ENCODE measurements around the gene PDLIM1.

PDLIM1 gene

DNA sequence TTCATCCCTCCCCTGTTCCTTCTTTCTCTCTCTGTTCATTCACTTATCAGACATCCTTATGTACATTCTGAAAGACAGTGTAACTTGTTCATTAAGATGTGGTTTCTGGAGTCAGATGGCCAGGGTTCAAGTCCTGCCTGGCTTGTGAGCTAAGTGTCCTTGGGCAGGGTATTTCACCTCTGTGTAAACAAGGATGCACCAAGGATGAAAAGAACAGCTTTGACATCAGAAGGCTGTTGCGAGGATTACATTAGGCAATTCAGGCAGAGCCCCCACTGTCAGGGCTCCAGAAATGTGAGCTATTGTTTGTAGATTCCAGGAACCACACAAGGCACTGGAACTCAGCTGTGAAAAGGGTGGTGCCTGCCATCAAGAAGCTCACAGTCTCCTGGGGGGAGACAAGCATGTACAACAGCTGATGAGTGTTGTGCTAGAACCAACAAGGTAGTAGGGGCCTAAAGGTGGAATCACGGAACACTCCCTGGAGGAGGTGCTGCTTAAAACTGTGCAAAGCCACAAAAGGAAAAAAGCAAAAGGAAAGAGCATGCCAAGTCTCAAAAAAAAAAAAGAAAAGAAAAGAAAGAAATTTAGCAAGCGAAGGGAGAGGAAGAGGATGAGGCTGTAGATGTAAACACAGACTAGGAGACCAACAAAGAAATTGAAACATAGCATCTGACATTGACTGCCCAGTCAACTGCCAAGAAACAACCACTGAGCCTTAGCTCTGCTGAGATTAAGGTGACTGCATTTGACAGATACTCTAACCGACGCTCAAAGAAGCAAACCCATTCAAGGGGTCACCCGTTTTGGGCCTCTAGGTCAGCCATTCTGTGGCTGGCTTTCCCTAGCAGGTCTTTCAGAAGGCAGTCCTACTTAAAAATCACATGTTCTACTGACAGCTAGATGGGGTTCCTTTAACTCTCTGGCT, 12.5 kb downstream of the PDLIM1 start:
- no peaks in the 10 kb centered on the region for H3K9me3 ChIP-seq (replicated peaks; ENCODE audit: insufficient read depth, low read length)
- H3K9ac ChIP-seq (ENCODE audit: low read length): no peak overlapping the region
- H3K27ac ChIP-seq (ENCODE audit: low read length): no peak overlapping the region
- no peak overlapping the region for H2AFZ ChIP-seq (ENCODE audit: low read length)
- H3F3A ChIP-seq (ENCODE audit: insufficient read depth, low read length): no peaks in the 10 kb centered on the region
- no peaks in the 10 kb centered on the region for H3K27me3 ChIP-seq (replicated peaks; ENCODE audit: insufficient read depth, low read length)
- H3K79me2 ChIP-seq (ENCODE audit: low read length): peaks cover 99% of the 10 kb centered on the region
- no peak for DNase-seq
- H4K20me1 ChIP-seq (ENCODE audit: insufficient read depth, low read length): peaks cover 4% of the 10 kb centered on the region; the same call in 1 of the 2 replicates
- H3K9me2 ChIP-seq (replicated peaks; ENCODE audit: insufficient read depth, low read length): no peaks in the 10 kb centered on the region
- H3K4me3 ChIP-seq (ENCODE audit: low read length): no peak overlapping the region
- no peak for TF ChIP-seq EZH2phosphoT487 (IDR thresholded peaks at IDR 0.05; ENCODE audit: low read length)
- no peak for TF ChIP-seq EZH2 (optimal IDR thresholded peaks at IDR 0.05; ENCODE audit: low read depth, low read length)
- TF ChIP-seq, protein P1, sequence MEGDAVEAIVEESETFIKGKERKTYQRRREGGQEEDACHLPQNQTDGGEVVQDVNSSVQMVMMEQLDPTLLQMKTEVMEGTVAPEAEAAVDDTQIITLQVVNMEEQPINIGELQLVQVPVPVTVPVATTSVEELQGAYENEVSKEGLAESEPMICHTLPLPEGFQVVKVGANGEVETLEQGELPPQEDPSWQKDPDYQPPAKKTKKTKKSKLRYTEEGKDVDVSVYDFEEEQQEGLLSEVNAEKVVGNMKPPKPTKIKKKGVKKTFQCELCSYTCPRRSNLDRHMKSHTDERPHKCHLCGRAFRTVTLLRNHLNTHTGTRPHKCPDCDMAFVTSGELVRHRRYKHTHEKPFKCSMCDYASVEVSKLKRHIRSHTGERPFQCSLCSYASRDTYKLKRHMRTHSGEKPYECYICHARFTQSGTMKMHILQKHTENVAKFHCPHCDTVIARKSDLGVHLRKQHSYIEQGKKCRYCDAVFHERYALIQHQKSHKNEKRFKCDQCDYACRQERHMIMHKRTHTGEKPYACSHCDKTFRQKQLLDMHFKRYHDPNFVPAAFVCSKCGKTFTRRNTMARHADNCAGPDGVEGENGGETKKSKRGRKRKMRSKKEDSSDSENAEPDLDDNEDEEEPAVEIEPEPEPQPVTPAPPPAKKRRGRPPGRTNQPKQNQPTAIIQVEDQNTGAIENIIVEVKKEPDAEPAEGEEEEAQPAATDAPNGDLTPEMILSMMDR (IDR thresholded peaks at IDR 0.05; ENCODE audit: low read length): no peak
- H3K4me2 ChIP-seq (ENCODE audit: low read depth, low read length): no peak overlapping the region
- H3K4me1 ChIP-seq (ENCODE audit: low read length): no peaks in the 10 kb centered on the region
- no peaks in the 10 kb centered on the region for H3K36me3 ChIP-seq (replicated peaks; ENCODE audit: insufficient read depth, low read length)

DNA sequence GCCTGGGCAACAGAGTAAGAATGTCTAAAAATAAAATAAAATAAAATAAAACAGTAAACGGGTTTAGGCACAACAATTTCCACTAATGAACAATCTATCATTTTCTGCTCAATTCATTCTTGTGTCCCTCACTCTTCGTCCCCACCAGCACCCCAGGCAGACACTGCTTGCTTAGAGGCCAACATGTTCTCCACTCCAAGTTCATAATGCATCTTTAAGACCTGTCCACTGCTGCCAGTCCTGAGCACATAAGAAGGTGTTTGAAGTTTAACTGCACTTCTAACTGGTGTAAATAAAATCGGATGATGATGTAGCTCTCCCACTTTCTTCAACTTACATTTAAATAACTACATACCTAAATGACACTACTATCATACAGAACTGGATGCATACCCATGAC, 13.2 kb downstream of the PDLIM1 start:
- H3K9me2 ChIP-seq (replicated peaks; ENCODE audit: insufficient read depth, low read length): no peaks in the 10 kb centered on the region
- H2AFZ ChIP-seq (ENCODE audit: low read length): no peak overlapping the region
- H3K27me3 ChIP-seq (replicated peaks; ENCODE audit: insufficient read depth, low read length): no peaks in the 10 kb centered on the region
- no peak for TF ChIP-seq EZH2 (optimal IDR thresholded peaks at IDR 0.05; ENCODE audit: low read depth, low read length)
- H3K9ac ChIP-seq (ENCODE audit: low read length): no peak overlapping the region
- H4K20me1 ChIP-seq (ENCODE audit: insufficient read depth, low read length): peaks cover 4% of the 10 kb centered on the region; the same call in 1 of the 2 replicates
- no peaks in the 10 kb centered on the region for H3F3A ChIP-seq (ENCODE audit: insufficient read depth, low read length)
- H3K4me2 ChIP-seq (ENCODE audit: low read depth, low read length): no peak overlapping the region
- peaks cover 100% of the 10 kb centered on the region for H3K79me2 ChIP-seq (ENCODE audit: low read length)
- no peak overlapping the region for H3K4me3 ChIP-seq (ENCODE audit: low read length)
- no peaks in the 10 kb centered on the region for H3K9me3 ChIP-seq (replicated peaks; ENCODE audit: insufficient read depth, low read length)
- no peak for DNase-seq
- no peaks in the 10 kb centered on the region for H3K36me3 ChIP-seq (replicated peaks; ENCODE audit: insufficient read depth, low read length)
- no peaks in the 10 kb centered on the region for H3K4me1 ChIP-seq (ENCODE audit: low read length)
- no peak overlapping the region for H3K27ac ChIP-seq (ENCODE audit: low read length)

DNA sequence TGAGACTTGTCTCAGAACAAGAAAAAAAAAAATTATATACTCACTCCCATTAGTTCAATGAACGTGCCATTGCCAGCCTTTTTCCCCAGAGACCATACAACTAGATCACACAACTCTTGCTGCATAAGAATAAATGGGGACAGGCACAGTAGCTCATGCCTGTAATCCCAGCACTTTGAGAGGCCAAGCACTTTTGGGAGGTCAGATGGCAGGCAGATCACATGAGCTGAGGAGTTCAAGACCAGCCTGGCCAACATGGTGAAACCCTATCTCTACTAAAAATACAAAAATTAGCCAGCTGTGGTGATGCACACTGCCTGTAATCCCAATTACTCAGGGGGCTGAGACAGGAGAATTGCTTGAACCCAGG, 13.6 kb downstream of the PDLIM1 start:
- Histone ChIP-seq H3K4me2 (ENCODE audit: low read depth, low read length) (no peak overlapping the region), H3F3A (ENCODE audit: insufficient read depth, low read length) (no peaks in the 10 kb centered on the region), H3K9ac (ENCODE audit: low read length) (no peak overlapping the region), H3K4me3 (ENCODE audit: low read length) (no peak overlapping the region), H3K27me3 (replicated peaks; ENCODE audit: insufficient read depth, low read length) (no peaks in the 10 kb centered on the region), H2AFZ (ENCODE audit: low read length) (no peak overlapping the region), H4K20me1 (ENCODE audit: insufficient read depth, low read length) (peaks cover 4% of the 10 kb centered on the region; the same call in 1 of the 2 replicates), H3K9me2 (replicated peaks; ENCODE audit: insufficient read depth, low read length) (no peaks in the 10 kb centered on the region), H3K36me3 (replicated peaks; ENCODE audit: insufficient read depth, low read length) (no peaks in the 10 kb centered on the region), H3K27ac (ENCODE audit: low read length) (no peak overlapping the region), H3K4me1 (ENCODE audit: low read length) (no peaks in the 10 kb centered on the region), H3K79me2 (ENCODE audit: low read length) (peaks cover 97% of the 10 kb centered on the region), H3K9me3 (replicated peaks; ENCODE audit: insufficient read depth, low read length) (no peaks in the 10 kb centered on the region)
- no peak for DNase-seq
- no peak for TF ChIP-seq EZH2 (optimal IDR thresholded peaks at IDR 0.05; ENCODE audit: low read depth, low read length)
- TF ChIP-seq EZH2phosphoT487 (IDR thresholded peaks at IDR 0.05; ENCODE audit: low read length): no peak
- TF ChIP-seq, protein P1 (IDR thresholded peaks at IDR 0.05; ENCODE audit: low read length): no peak
